HG03280 (cell line): Measurements from ENCODE around the gene DUSP1.

Experiments
- ATAC-seq: cut with Tn5 transposase; IDR thresholded peaks from one replicate; pipeline ENCODE4 v1.9.1; 2021; ENCODE audit warnings: mild to moderate bottlenecking, moderate library complexity; ENCODE audit not compliant: unreplicated experiment

Gene DUSP1

DNA sequence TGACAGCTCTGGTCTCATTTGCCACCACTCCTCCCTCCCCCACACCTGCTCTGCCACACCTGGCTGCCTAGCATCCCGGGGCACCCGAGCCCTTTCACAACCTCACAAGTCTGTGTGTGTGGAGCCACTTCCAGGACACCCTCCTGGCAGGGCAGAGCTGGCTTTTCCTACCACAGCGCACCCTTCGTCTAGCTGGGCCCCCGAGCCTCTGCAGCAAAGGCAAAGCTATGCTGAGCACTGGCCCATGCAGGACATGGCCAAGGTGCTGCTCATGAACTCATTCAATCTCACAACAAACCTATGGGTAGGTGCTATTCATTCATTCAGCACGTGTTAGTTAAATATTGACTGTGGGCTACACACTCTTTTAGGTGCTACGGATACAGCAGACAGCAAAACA lies 43.4 kb downstream of the DUSP1 start:
- ATAC-seq, result no peak

GRCh38 chr5:172726966-172727365 lies 44.0 kb downstream of the DUSP1 start:
- ATAC-seq, result no peak

- no peak for ATAC-seq
Measured at GRCh38 chr5:172725785-172726184, 45.2 kb downstream of the DUSP1 start.

DNA sequence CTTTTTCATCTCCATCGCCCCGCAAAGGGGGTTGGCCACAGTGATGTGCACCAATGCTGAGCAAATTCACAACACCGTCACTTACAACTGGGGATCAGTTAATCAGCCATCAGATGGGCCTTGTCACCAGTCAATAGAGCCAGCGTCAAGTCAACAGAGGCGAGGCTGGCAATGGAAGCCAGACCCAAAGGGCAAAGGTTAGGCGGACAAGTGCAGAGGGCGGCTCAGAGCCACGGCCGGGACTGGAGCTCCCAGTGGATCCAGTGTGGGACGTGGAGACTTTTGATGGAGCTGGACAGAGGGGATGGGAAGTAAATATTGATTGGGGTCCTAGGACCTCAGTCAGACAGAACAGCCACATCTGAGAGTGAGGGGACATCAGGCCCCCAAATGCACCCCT lies 45.7 kb downstream of the DUSP1 start:
- no peak for ATAC-seq

- no peak for ATAC-seq
Measured at GRCh38 chr5:172724242-172725183, 46.5 kb downstream of the DUSP1 start.

GRCh38 chr5:172723508-172723907 lies 47.5 kb downstream of the DUSP1 start:
- no peak for ATAC-seq

- ATAC-seq, result no peak
Measured at GRCh38 chr5:172722327-172722815, 48.6 kb downstream of the DUSP1 start.

- ATAC-seq, result no peak
Measured at GRCh38 chr5:172721455-172722326, 49.3 kb downstream of the DUSP1 start.

GRCh38 chr5:172720655-172721054 lies 50.3 kb downstream of the DUSP1 start:
- ATAC-seq, result no peak

DNA sequence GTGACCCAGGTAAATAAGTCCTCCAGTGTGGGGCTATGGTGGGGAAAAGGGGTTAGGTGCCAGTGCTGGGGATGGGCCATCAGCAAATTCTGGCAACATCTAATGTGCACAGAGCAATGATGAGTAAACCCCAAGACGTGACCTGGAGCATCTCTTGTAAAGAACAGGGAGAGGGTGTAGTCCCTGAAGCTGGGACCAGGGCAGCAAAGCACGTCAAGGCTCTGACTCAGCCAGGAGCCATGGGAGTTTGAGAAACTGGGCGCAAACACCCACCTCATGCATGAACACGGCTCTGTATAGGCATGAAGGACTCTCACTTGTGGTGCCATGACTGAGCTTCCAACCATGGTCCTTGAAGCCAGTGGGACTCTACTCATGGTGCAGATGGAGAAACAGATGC lies 51.8 kb downstream of the DUSP1 start:
- no peak for ATAC-seq

DNA sequence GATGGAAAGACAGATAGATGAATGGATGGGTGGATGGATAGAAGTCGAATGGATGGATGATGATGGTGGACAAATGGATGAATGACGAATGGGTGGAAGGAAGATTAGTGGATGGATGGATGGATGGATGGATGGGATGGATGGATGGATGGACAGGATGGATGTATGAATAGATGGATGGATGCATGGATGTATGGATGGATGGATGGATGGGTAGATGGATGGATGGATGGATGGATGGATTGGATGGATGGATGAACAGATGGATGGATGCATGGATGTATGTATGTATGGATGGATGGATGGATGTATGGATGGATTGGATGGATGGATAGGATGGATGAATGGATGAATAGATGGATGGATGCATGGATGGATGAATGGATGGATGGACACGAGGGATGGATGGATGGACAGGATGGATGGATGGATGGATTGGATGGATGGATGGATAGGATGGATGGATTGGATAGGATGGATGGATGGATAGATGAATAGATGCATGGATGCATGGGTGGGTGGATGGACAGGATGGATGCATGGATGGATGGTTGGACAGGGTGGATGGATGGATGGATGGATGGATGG lies 52.4 kb downstream of the DUSP1 start:
- ATAC-seq, result no peak
